SU-DHL-6 (cell line): ENCODE results near the gene MFSD2A.
A peak's percentile ranks its signal among the peaks of the same experiment; 100 is the strongest.

Source experiments
- H2AFZ ChIP-seq: fragments of 200-600 bp; sonication (generic); 2 replicates; pipeline ENCODE4 v1.6.1; 2014; ENCODE audit warnings: low read depth, mild to moderate bottlenecking, moderate library complexity, mixed read lengths, antibody characterized with exemption, low read length; ENCODE audit not compliant: severe bottlenecking
- H3F3A ChIP-seq: fragments of 200-600 bp; shearing (Covaris generic); 2 replicates; pipeline ENCODE4 v1.6.0; 2016; ENCODE audit warnings: antibody characterized with exemption, mild to moderate bottlenecking; ENCODE audit not compliant: insufficient read depth
- H3K27ac ChIP-seq: fragments of 200-600 bp; sonication (generic); 2 replicates; pipeline ENCODE4 v1.5.1; 2016; ENCODE audit warnings: low read depth, mild to moderate bottlenecking, low read length, moderate library complexity, mixed read lengths
- H3K27me3 ChIP-seq: fragments of 200-600 bp; sonication (generic), shearing (Covaris generic); 2 replicates; pipeline ENCODE4 v1.6.0; 2014; ENCODE audit warnings: mild to moderate bottlenecking, low read length
- H3K36me3 ChIP-seq: fragments of 200-600 bp; sonication (generic); 2 replicates; pipeline ENCODE4 v1.6.1; 2014; ENCODE audit warnings: mild to moderate bottlenecking, low read length, mixed read lengths
- H3K4me2 ChIP-seq: fragments of 300-600, 200-600 bp; shearing (Covaris generic), sonication (generic); 2 replicates; pipeline ENCODE4 v1.6.0; 2014; ENCODE audit warnings: low read length, low read depth, mild to moderate bottlenecking; ENCODE audit not compliant: poor library complexity, severe bottlenecking
- H3K4me3 ChIP-seq: fragments of 200-600 bp; sonication (generic); 2 replicates; pipeline ENCODE4 v1.5.1; 2014; ENCODE audit warnings: antibody characterized with exemption, low read length, mild to moderate bottlenecking, mixed read lengths; ENCODE audit not compliant: insufficient read depth, poor library complexity, severe bottlenecking
- H3K79me2 ChIP-seq: fragments of 200-600 bp; sonication (generic); 2 replicates; pipeline ENCODE4 v1.6.1; 2014; ENCODE audit warnings: mild to moderate bottlenecking, low read length, moderate library complexity; ENCODE audit not compliant: insufficient read depth
- H3K9ac ChIP-seq: fragments of 200-600 bp; sonication (generic); 2 replicates; pipeline ENCODE4 v1.7.0; 2014; ENCODE audit warnings: mild to moderate bottlenecking, low read length
- H3K9me2 ChIP-seq: fragments of 200-600 bp; sonication (generic); replicated peaks from 2 replicates; pipeline ENCODE4 v1.6.1; 2014; ENCODE audit warnings: low read length; ENCODE audit not compliant: insufficient read depth
- H3K9me3 ChIP-seq: fragments of 200-600 bp; sonication (generic); 2 replicates; pipeline ENCODE4 v1.6.1; 2014; ENCODE audit warnings: low read length, mixed read lengths; ENCODE audit not compliant: insufficient read depth
- H4K20me1 ChIP-seq: fragments of 200-600 bp; sonication (generic); 2 replicates; pipeline ENCODE4 v1.6.1; 2014; ENCODE audit warnings: low read depth, mild to moderate bottlenecking, antibody characterized with exemption, low read length, moderate library complexity, mixed read lengths
- EZH2phosphoT487 ChIP-seq: fragments of 200-600 bp; sonication (generic), shearing (Covaris generic); conservative IDR thresholded peaks from 2 replicates; pipeline ENCODE4 v1.6.1; 2018; ENCODE audit warnings: mild to moderate bottlenecking, antibody characterized with exemption, low read length, moderate library complexity, mixed read lengths
- TF ChIP-seq, protein P1 (sequence below): fragments of 200-600 bp; sonication (generic); IDR thresholded peaks from one replicate; pipeline ENCODE4 v1.5.1; 2017; ENCODE audit warnings: antibody characterized with exemption, mild to moderate bottlenecking, low read length, moderate library complexity; ENCODE audit not compliant: insufficient read depth, poor library complexity, severe bottlenecking

Gene MFSD2A

DNA sequence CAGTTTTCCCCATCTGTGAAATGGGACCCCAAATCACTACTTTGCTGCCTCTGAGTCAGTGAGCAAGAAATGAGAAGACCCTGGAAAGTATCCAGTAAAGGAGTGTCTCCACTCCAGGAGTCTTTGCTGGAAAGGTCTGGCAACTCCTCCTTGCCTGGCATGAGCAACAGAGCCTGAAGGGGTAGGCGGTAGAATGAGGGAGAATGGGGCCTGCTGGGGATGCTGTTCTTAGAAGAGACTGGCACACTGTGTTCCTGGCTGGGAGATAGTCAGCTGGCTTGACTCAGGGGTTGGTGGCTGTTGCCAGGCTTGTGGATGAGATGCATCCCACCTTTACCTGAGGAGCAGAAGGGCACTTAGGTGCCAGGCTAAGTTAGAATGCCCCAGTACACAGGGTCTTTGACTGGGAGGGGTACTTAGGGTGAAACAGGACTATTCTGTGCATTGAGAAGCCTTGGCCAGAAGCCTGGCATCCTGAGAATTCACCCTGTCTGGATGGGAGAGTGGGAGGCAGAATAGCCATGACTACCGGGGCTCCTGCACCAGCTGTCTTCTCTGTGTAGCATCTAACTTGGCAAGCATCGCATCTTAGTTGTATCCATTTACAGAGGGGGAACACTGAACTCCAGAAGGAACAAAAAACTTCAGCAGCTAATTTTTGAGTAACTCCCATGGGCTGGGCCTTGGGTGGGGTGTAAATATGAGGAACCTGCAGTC is 2.5 kb downstream of the MFSD2A start:
- Histone ChIP-seq H3K4me2 (peak overlapping the region; percentile 91), H3K36me3 (0 out of 2 replicates have a peak, but pooled peaks cover 2% of the 10 kb centered on the region), H4K20me1 (no peaks in the 10 kb centered on the region), H3K27me3 (no peaks in the 10 kb centered on the region), H3K27ac (peak overlapping the region; percentile 51), H3K79me2 (peaks cover 11% of the 10 kb centered on the region), H3K9me3 (no peaks in the 10 kb centered on the region), H3K9me2 (no peaks in the 10 kb centered on the region), H3F3A (peaks cover 16% of the 10 kb centered on the region), H2AFZ (no peak overlapping the region), H3K9ac (no peak overlapping the region; the same call in 1 of the 2 replicates), H3K4me3 (no peak overlapping the region)
- TF ChIP-seq EZH2phosphoT487, result no peak
- TF ChIP-seq, protein P1, sequence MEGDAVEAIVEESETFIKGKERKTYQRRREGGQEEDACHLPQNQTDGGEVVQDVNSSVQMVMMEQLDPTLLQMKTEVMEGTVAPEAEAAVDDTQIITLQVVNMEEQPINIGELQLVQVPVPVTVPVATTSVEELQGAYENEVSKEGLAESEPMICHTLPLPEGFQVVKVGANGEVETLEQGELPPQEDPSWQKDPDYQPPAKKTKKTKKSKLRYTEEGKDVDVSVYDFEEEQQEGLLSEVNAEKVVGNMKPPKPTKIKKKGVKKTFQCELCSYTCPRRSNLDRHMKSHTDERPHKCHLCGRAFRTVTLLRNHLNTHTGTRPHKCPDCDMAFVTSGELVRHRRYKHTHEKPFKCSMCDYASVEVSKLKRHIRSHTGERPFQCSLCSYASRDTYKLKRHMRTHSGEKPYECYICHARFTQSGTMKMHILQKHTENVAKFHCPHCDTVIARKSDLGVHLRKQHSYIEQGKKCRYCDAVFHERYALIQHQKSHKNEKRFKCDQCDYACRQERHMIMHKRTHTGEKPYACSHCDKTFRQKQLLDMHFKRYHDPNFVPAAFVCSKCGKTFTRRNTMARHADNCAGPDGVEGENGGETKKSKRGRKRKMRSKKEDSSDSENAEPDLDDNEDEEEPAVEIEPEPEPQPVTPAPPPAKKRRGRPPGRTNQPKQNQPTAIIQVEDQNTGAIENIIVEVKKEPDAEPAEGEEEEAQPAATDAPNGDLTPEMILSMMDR, result no peak

DNA sequence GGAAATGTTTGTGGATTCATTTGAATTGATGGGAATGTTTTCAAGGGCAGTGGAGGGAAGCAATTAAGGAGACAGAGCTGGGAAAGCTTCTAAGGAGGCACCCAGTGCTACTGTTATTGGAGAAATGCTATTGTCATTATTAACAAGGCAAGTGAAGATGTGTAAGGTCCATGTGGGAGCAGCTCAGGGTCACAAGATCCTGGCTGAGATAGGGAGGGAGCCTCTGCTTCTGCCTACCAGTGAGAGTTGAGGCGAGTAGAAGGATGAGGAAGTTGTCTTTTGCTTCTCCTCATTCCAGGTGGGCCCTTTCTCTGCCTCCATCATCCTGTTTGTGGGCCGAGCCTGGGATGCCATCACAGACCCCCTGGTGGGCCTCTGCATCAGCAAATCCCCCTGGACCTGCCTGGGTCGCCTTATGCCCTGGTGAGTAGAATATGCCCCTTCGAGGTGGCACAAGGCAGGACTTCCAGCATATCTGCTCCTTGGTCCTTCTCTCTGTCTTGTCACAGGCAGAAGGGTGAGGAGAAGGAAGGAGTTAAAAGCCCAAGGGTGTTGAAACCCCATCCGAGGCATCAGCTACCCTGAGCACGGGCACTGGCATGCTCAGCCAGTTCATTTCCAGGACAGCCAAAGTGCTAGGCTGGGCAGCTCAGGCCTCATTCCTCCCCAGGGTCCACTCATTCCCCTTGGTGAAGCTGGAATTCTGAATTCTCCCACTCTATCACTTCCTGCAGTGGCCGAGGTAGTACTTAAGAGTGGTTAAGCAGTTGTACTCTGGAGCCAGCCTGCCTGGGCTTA is 3.7 kb downstream of the MFSD2A start:
- H3K9ac ChIP-seq, result no peak overlapping the region
- H3K36me3 ChIP-seq, result peaks cover 2% of the 10 kb centered on the region; the same call in 1 of the 2 replicates
- peaks cover 11% of the 10 kb centered on the region for H3K79me2 ChIP-seq
- H3K4me2 ChIP-seq, result no peak overlapping the region
- TF ChIP-seq, protein P1, result no peak
- TF ChIP-seq EZH2phosphoT487, result no peak
- H3K4me3 ChIP-seq, result no peak overlapping the region
- peak overlapping the region; percentile 51 for H3K27ac ChIP-seq
- H4K20me1 ChIP-seq, result no peaks in the 10 kb centered on the region
- no peaks in the 10 kb centered on the region for H3K9me3 ChIP-seq
- no peaks in the 10 kb centered on the region for H3K9me2 ChIP-seq
- peaks cover 16% of the 10 kb centered on the region for H3F3A ChIP-seq
- H2AFZ ChIP-seq, result no peak overlapping the region
- no peaks in the 10 kb centered on the region for H3K27me3 ChIP-seq

DNA sequence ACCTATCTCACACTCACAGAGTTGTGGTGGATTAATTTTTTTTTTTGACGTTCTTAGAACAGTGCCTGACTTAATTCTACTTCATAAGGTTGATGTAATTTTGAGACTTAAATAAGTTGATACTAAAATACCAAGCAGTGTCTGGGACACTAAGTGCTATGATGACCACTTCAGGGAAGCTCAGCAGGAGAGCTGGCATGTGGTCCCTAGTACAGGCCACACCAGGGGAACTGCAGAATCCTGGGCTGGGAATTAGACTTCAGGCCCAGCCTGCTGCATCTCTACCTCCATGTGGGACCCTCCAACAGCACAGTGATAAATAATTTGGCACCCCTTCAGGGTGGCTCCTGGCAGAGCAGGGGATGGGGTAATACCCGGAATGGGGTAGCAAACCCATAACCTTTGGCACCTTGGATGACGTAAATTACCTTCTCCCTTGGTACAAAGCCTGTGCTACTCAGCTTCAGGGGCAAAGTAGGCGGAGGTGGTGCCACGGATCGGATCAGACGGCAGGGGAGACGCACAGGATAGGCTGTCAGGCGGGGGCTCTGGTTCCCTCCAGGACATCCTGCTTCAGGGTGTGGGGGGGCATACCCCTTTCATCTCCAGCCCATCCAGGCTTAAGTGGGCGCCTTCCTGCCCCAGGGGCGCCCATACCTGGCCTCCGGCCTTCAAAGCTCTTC is 4.8 kb downstream of the MFSD2A start:
- H3K4me2 ChIP-seq, result peak overlapping the region; percentile 45
- peak overlapping the region; percentile 71 for H3K27ac ChIP-seq

More for the DNA sequence above, 4.8 kb downstream of the MFSD2A start:
- Histone ChIP-seq H3F3A (peaks cover 16% of the 10 kb centered on the region), H3K9ac (peak overlapping the region; percentile 54), H3K9me3 (no peaks in the 10 kb centered on the region), H4K20me1 (no peaks in the 10 kb centered on the region), H3K27me3 (no peaks in the 10 kb centered on the region), H3K36me3 (peaks cover 2% of the 10 kb centered on the region; the same call in 1 of the 2 replicates), H3K79me2 (peaks cover 11% of the 10 kb centered on the region), H3K9me2 (no peaks in the 10 kb centered on the region), H3K4me3 (peak overlapping the region; percentile 13), H2AFZ (no peak overlapping the region)
- no peak for TF ChIP-seq EZH2phosphoT487
- TF ChIP-seq, protein P1, result no peak
